Dedifferentiated amniotic fluid mesenchymal stem cell (primary cell): ENCODE results near the gene CHRFAM7A.
"Not testable (repeated sequence)": the region's sequence is repeated elsewhere in the genome, so short reads cannot be mapped to it uniquely, and the experiment has no call there.

Source experiments
- DNase-seq: peaks from one replicate; pipeline ENCODE4 v3.0.0-alpha.2; 2016; ENCODE audit errors: extremely low spot score

CHRFAM7A gene

GRCh38 chr15:30392766-30393663, at the start of gene CHRFAM7A:
Gene CHRFAM7A, minus strand, starts transcription at chr15:30393540. Its CDS starts 10,189 bp downstream, at chr15:30383351.
- DNase-seq = not testable (repeated sequence)

- DNase-seq = not testable (repeated sequence)
These were observed 45.0 kb upstream of the CHRFAM7A start for GRCh38 chr15:30438348-30438747.

- not testable (repeated sequence) for DNase-seq
These were observed 42.5 kb upstream of the CHRFAM7A start for GRCh38 chr15:30435878-30436277.

- DNase-seq = not testable (repeated sequence)
These were observed 27.4 kb upstream of the CHRFAM7A start for GRCh38 chr15:30420723-30421122.

GRCh38 chr15:30414160-30414559, 20.8 kb upstream of the CHRFAM7A start, which contains the start of gene GOLGA8R:
Gene GOLGA8R, minus strand, starts transcription at chr15:30414260. Its CDS starts 98 bp downstream, at chr15:30414162.
- not testable (repeated sequence) for DNase-seq

GRCh38 chr15:30407636-30408035, 14.3 kb upstream of the CHRFAM7A start:
- peak; percentile 9 for DNase-seq

- not testable (repeated sequence) for DNase-seq
These were observed 5.6 kb upstream of the CHRFAM7A start for GRCh38 chr15:30398988-30399387.

- not testable (repeated sequence) for DNase-seq
These were observed 288 bp upstream of the CHRFAM7A start for GRCh38 chr15:30393664-30393991.

GRCh38 chr15:30386318-30386887, 6.9 kb downstream of the CHRFAM7A start:
- not testable (repeated sequence) for DNase-seq

- DNase-seq = not testable (repeated sequence)
These were observed 16.3 kb downstream of the CHRFAM7A start for GRCh38 chr15:30377082-30377413.

GRCh38 chr15:30376375-30377081, 16.8 kb downstream of the CHRFAM7A start:
- not testable (repeated sequence) for DNase-seq

GRCh38 chr15:30375872-30376271, 17.5 kb downstream of the CHRFAM7A start:
- DNase-seq = not testable (repeated sequence)

- DNase-seq = not testable (repeated sequence)
These were observed 18.5 kb downstream of the CHRFAM7A start for GRCh38 chr15:30374862-30375261.

- not testable (repeated sequence) for DNase-seq
These were observed 25.1 kb downstream of the CHRFAM7A start for GRCh38 chr15:30368271-30368670.

GRCh38 chr15:30367246-30367645, 26.1 kb downstream of the CHRFAM7A start:
- peak; percentile 2 for DNase-seq

GRCh38 chr15:30361404-30361803, 31.9 kb downstream of the CHRFAM7A start:
- not testable (repeated sequence) for DNase-seq

- not testable (repeated sequence) for DNase-seq
These were observed 32.4 kb downstream of the CHRFAM7A start for GRCh38 chr15:30360990-30361389.

GRCh38 chr15:30355043-30355442, 38.3 kb downstream of the CHRFAM7A start:
- not testable (repeated sequence) for DNase-seq

GRCh38 chr15:30349803-30350202, 43.5 kb downstream of the CHRFAM7A start:
- not testable (repeated sequence) for DNase-seq

- DNase-seq = not testable (repeated sequence)
These were observed 56.8 kb downstream of the CHRFAM7A start for GRCh38 chr15:30336584-30336983.

GRCh38 chr15:30334152-30334551, 59.2 kb downstream of the CHRFAM7A start:
- DNase-seq = not testable (repeated sequence)

- not testable (repeated sequence) for DNase-seq
These were observed 67.2 kb downstream of the CHRFAM7A start for GRCh38 chr15:30326145-30326544.
